ENCODE data around the gene RPL3. TPM values are rescaled to one million over a fixed set of nuclear protein-coding genes. Genes with fewer than 3 reads are reported as not detected.
A peak's percentile ranks its signal among the peaks of the same experiment; 100 is the strongest.

RPL3 gene

Small RNAs within 50 kb of the gene (small RNA-seq; reads per million reads assigned to genes)
- gene SNORD43 (not detected), gene SNORD83A (34,457 reads per million, percentile 100 among the genes with 10 or more reads in this experiment), gene SNORD83B (not detected)

Data from skeletal muscle satellite cell (primary cell).